CD4-positive, alpha-beta T cell treated with Interleukin-6 at 100 ng/mL for 8 hours (primary cell): Measurements from ENCODE around the gene SHISA9.

ENCODE experiments used
- DNase-seq: peaks from one replicate; pipeline ENCODE4 v3.0.0-alpha.2; 2020; ENCODE audit warnings: mixed read lengths, low spot score

Gene SHISA9

DNA sequence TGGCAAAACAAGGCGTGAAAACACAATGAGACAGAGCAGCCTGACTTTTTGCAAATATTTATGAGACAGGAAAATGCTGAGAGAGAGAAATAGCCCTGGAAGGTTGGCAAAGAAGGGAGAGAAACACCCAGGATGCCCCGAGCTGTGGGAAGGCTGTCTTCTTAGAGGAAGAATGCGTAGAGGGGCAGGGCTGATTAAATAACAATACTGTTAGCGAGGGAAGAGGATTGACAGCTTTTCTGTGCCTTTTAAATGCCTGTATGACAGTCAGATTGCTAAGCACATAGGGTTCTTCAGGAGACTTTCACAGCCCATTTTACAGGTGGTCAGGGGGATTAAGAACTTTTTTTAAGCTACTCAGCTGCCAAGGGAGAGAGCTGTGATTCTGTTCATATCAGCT, 219.2 kb downstream of the SHISA9 start:
- DNase-seq, result no peak

DNA sequence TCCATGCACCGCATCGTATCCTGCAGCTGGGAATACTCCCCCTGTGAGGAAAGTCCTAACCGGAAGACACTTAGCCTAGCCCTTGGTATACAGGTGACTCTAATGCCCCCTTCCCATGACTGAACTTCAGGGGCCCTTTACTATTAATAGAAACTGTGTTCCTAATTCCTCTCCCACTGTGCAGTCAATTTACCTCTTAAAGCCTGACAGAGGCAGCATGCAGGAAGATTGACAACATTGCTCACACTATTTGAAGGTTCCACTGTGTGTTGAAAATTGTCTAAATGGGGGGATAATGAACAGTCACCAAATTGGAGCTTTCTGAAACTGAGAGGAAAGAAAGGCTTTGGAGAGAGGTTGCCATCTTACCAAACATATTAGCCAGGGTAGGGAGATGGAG, 222.6 kb downstream of the SHISA9 start:
- no peak for DNase-seq

DNA sequence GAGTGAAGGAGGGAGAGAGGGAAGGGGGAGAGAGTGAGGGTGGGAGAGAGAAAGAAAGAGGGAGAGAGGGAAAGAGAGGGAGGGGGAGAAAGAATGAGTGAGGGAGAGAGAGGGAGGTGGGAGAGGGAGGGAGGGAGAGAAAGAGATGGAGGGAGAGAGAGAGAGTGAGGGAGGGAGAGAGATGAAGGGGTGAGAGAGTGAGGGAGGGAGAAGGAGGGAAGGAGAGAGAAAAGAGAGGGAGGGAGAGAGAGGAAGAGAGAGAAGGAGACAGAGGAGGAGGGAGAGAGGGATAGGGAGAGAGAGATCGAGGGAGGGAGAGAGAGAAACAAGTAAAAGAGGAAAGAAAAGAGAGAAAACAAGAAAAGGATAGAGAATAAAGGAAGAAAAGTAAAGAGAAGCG, 225.7 kb downstream of the SHISA9 start:
- no peak for DNase-seq

GRCh38 chr16:13130586-13130985, 229.2 kb downstream of the SHISA9 start:
- DNase-seq, result no peak

DNA sequence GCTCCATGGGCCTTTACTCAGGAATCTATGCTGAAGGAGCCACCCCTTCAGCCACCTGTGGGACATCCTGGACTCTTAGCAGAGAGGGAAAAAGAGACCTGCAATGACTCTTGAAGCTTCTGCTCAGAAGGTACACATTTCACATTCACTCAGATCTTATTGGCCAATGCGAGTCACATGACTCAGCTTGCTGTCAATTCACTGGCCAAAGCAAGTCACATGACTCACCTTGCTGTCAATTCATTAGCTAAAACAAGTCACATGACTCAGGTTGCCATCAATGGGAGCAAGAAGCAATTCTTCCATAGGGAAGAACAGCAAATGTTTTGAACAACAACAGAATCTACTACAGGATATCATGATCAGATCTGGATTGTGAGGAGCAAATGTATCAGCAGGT, 233.4 kb downstream of the SHISA9 start:
- DNase-seq, result no peak

- DNase-seq, result no peak
Observed at GRCh38 chr16:13136901-13137300, 235.5 kb downstream of the SHISA9 start.

GRCh38 chr16:13138528-13138927, 237.1 kb downstream of the SHISA9 start:
- no peak for DNase-seq

DNA sequence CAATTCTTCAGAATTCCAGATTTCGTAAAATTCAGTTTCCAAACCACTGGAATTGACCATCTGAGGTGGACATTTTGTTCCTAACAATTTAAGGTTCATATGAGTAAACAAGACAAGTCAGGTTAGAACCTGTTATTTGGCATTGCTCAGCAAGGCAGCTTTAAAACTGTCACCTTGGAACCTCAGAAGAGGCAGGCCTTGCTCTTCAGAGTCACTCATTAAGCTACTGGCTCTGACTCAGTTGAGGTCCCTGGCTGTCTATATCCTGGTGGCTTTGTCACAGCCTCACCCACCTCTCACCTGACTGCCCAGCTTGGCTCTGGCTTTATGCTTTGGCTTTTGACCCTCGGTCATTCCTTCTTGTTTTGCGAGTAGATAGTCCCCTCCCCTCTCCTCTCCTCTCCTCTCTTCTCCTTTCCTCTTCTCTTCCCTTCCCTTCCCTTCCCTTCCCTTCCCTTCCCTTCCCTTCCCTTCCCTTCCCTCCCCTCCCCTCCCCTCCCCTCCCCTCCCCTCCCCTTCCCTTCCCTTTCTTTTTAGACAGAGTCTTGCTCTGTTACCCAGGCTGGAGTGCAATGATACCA, 238.4 kb downstream of the SHISA9 start:
- DNase-seq, result no peak

- no peak for DNase-seq
Observed at GRCh38 chr16:13143551-13143950, 242.2 kb downstream of the SHISA9 start.

DNA sequence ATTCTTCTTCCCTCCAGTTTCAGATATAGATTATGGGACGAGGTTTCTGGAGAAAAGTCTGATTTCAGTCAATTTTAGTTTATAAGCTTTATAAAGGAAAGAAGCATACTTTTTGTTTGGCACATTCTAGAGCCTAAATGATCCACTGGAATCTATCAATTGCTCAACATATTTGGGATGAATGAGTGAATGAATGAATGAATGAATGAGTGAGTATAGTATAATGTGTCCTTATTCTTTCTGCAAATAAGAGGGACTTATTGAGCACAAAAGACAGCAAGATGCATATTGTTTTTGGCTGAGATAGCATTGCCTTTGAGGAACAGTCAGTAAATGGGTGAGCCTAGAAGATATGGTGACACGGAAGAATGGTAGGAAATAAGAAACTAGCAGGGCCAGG, 245.4 kb downstream of the SHISA9 start:
- no peak for DNase-seq

DNA sequence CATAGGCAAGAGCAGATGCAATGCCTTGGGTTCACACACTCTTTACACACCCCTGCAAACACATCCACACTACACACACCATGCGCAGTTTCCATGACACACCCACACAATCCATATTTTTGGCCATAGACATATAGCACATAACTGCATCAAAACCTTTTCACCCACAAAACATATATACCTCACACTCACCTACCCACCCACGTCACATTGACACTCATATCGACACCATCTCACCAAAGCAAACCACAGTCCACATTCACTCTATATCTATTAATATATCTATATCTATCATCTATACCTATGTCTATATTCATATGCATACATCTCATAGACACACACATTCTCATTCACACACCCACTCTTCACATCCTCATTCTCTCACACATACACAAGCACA, 246.9 kb downstream of the SHISA9 start:
- DNase-seq, result no peak

GRCh38 chr16:13148836-13149235, 247.4 kb downstream of the SHISA9 start:
- DNase-seq, result no peak

- DNase-seq, result no peak
Observed at GRCh38 chr16:13150181-13150885, 248.9 kb downstream of the SHISA9 start.

DNA sequence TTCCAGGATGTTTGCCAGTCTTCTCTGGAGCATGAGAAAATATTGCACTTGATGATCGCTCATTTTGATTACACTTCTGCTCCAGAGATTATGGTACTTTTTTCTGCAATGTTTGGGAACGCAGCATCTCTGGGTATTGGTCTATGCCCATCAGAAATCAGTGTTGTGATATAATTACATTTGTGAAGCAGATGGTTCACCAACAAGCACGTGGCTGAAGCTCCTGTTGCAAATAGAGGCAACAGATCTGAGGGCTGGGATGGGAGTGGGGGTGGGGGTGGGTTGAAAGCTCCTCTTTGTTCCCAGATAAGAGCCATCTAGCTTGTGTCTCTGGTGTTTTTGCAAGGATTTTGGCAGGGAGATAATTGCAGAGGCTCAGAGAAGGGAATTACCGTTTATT, 252.3 kb downstream of the SHISA9 start:
- no peak for DNase-seq

DNA sequence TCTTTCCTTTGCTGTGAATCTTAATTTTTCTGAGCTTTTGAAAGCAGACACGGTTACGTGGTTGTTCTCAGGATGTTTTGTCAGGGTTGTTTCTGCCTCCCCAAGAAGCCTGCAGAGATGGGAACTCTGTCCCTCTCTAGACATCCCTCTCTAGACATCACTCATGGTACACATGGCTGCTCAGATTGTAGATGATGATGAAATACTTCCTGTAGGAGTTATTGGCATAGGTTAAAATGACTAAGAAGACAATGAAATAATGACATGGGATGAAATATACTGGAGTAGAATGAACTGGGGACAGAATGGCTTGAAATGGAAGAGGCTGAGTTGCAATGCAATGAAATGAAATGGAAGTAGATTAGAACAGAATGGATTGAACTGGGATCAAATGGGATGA, 253.4 kb downstream of the SHISA9 start:
- DNase-seq, result no peak

GRCh38 chr16:13155377-13155776, 254.0 kb downstream of the SHISA9 start:
- DNase-seq, result no peak

DNA sequence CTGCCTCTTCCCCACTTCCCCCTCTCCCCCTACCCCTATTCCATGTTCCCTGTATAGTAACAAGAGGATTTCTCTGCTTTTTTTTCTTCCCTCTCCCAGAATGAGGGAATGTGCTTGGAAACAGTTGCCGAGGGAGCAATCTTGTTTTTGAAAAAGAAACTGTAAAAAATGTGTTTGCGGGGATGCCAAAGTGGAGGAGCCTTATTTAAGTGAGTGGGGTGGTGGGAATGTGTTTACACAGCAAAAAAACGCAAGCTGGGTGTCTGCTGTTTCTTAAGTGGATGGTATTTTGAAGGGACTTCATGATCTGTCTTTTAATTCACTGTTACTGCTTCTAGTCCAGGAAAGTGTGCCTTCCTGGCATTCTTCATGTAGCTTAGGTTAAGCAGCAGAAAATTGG, 254.4 kb downstream of the SHISA9 start:
- DNase-seq, result no peak

- no peak for DNase-seq
Observed at GRCh38 chr16:13157082-13157481, 255.7 kb downstream of the SHISA9 start.

DNA sequence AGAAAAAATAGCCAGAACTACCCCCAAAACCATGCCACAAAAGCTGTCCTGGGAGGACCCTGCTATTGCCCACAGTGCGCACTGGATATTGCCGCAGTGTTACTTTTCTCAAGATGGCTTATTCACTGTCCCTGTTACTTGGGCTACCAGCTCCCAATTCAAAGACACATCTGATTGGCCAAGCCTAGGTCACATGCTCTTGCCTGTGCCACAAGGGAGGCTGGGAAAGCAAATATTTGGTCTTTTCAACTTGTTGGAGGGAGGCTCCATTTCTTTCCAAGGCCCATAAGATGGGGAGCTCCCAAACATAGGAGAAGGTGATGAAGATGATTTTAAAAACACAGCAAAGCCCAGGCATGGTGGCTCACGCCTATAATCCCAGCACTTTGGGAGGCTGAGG, 257.0 kb downstream of the SHISA9 start:
- DNase-seq, result no peak

- DNase-seq, result no peak
Observed at GRCh38 chr16:13165024-13165423, 263.6 kb downstream of the SHISA9 start.

GRCh38 chr16:13168091-13168572, 266.7 kb downstream of the SHISA9 start:
- no peak for DNase-seq

- no peak for DNase-seq
Observed at GRCh38 chr16:13171313-13171712, 269.9 kb downstream of the SHISA9 start.

- DNase-seq, result no peak
Observed at GRCh38 chr16:13176711-13177110, 275.3 kb downstream of the SHISA9 start.

- DNase-seq, result no peak
Observed at GRCh38 chr16:13178318-13178717, 276.9 kb downstream of the SHISA9 start.
